Natural killer cell treated with Interleukin-12 subunit alpha and Interleukin-12 subunit beta and Interleukin-15 and Interleukin-18, amount 100 ng/mL, for 72 hours (primary cell): ENCODE measurements around the gene TMEM88. TPM values are rescaled to one million over a fixed set of nuclear protein-coding genes. Genes with fewer than 3 reads are reported as not detected.

ENCODE experiments used
- ATAC-seq, 2 donors: fragments of 150-1000 bp; cut with Tn5 transposase in 1 of 2; sonication (Bioruptor Pico), chemical (Tn5 transposase) in 1 of 2; 2 replicates each; pipeline ENCODE4 v1.10.0; 2021
- DNase-seq: peaks from one replicate; pipeline ENCODE4 v3.0.0; 2022; ENCODE audit warnings: low spot score
- H3K27ac Mint-ChIP-seq, 2 donors: 1 replicate in 1 of 2; 2 replicates in 1 of 2; pipeline ENCODE4 v1.8.0; 2022; ENCODE audit warnings: mixed read lengths in 2 of 2, mild to moderate bottlenecking in 1 of 2, moderate library complexity in 1 of 2
- H3K27me3 Mint-ChIP-seq, 2 donors: 1 replicate in 1 of 2; 2 replicates in 1 of 2; pipeline ENCODE4 v1.8.0; 2022; ENCODE audit warnings: mixed read lengths in 2 of 2
- H3K36me3 Mint-ChIP-seq: one replicate; pipeline ENCODE4 v1.8.0; 2022; ENCODE audit warnings: mixed read lengths
- H3K4me1 Mint-ChIP-seq, 2 donors: 1 replicate in 1 of 2; 2 replicates in 1 of 2; pipeline ENCODE4 v1.8.0; 2022; ENCODE audit warnings: low read depth in 2 of 2, mixed read lengths in 2 of 2, mild to moderate bottlenecking in 1 of 2
- H3K4me3 Mint-ChIP-seq: one replicate; pipeline ENCODE4 v1.8.0; 2022; ENCODE audit warnings: mixed read lengths
- H3K9me3 Mint-ChIP-seq: 2 replicates; pipeline ENCODE4 v1.8.0; 2022; ENCODE audit warnings: mixed read lengths
- total RNA-seq, 2 donors: library from RNA; stranded (reverse); gene quantifications; one replicate each; pipeline ENCODE4 v1.2.3, GENCODE V29; 2022

Gene TMEM88
- total RNA-seq, 2 donors from 2014 or later = 2.4 to 2.7 TPM

DNA sequence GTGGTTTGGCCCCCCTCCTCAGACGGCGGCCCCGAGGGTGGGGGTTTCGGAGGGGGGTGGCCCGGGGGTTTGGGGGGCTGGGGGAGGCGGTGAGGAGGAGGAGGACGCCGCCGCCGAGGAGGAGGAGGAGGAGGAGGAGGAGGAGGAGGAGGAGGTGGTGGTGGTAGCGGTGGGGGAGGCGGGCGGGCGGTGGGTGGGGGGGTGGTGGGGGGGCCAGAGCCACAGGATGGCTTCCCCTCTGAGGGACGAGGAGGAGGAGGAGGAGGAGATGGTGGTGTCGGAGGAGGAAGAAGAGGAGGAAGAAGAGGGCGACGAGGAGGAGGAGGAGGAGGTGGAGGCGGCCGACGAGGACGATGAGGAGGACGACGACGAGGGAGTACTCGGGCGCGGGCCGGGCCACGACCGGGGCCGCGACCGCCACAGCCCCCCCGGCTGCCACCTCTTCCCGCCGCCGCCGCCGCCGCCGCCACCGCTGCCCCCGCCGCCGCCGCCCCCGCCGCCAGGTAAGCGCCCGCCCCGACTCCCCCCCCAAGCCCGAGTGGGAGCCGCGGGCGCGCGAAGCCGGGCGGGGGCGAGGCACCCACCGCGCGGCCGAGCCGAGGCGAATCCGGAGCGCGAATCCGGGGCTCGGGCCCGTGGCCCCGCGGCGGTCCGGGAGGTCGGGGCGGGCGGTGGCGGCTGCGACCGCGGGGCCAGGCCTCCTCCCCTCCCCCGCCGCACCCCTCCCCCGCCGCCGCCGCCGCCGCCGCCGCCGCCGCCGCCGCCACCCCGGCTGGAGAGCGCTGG, 29.9 kb downstream of the TMEM88 start:
- peak overlapping the region; percentile 66 for H3K4me3 Mint-ChIP-seq
- H3K27ac Mint-ChIP-seq = no peak overlapping the region
- peaks cover 0 to 6% of the 10 kb centered on the region in 2 donors for H3K4me1 Mint-ChIP-seq
- peak; percentile 1 for ATAC-seq
- no peak for DNase-seq
- no peaks in the 10 kb centered on the region for H3K27me3 Mint-ChIP-seq
- H3K9me3 Mint-ChIP-seq = no peaks in the 10 kb centered on the region
- H3K36me3 Mint-ChIP-seq = no peaks in the 10 kb centered on the region

DNA sequence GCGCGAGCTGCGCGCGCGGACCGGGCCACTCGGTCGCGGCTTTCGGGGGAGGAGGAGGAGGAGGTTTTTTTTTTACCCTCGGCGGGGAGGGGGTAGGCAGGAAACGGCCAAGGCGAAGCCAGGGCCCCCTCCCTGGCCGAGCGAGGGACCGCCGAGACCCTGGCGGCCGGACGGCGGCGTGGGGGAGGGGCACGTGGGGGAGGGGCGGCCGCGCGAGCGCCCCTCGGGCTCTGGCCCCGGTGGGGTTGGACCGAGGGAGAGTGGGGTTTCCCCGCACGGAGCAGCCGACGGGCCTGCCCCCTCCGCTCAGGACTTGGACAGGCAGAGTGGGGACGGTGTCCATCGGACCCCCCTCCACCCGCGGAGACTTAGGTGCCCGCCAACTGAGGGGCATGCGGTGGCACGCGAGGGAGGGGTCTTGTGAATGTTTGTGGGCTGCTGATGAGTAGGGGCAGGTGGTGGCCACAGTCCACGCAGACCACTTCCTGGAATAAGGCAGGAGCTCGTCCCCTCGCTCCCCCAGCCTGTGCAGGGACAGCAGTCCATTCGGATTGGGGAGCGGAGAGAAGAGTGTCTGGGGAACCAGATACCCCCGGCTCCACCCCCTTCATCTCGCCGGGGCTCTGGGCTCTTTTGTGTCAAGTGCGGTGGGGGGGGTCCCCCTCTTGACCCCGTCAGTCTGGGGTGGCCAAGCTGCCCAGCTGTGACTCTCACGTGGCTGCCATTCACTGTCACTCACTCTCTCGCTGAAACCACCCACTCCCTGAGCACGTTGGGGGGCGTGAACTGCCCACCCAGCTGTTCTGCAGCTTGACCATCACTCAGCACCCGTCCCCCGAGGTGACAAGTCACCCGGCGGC, 30.7 kb downstream of the TMEM88 start:
- peaks cover 0 to 6% of the 10 kb centered on the region in 2 donors for H3K4me1 Mint-ChIP-seq
- no peaks in the 10 kb centered on the region for H3K27me3 Mint-ChIP-seq
- H3K36me3 Mint-ChIP-seq = peaks cover 5% of the 10 kb centered on the region
- peak; percentile 75 for DNase-seq
- no peaks in the 10 kb centered on the region for H3K9me3 Mint-ChIP-seq
- no peak overlapping the region for H3K27ac Mint-ChIP-seq
- peak; percentile 45 to 64 for ATAC-seq
- no peak overlapping the region for H3K4me3 Mint-ChIP-seq

DNA sequence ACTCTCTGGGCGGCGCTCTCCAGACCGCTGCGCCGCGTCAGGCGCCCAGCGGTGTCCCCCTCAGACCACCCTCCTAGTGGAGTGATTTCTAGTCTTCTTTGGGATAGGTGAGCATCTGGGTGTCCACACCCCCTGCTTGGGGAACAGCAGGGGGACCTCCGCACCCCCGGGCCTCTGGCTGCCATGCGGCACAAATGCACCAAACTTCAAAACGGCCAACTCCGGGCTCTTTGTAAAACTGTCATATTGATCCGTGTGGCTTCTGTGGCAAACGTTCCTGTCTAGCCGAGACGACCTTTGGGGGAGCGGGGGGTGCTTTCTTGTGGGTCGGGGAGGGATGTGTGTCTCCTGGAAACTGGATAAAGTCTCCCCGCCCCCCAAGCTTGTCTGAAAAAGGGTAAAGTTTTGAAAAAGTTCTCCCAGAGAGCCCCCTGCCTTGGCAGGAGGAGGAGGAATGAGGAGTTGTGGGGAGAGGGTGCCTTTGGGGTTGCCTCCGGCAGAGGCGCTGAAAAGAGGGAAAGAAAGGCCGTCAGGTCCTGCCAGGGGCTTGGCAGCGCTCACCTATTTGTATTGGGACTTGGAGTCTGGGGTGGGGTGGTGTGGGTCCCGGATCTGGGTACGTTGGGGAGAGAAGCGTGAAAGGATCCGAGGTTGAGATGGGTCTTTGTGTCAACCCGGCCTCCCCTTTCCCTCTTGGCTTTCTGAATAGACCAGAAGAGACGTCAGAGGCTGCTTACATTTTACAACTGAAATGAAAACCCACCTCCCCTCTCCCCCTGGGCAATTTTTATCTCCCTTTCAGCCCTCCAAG, 31.6 kb downstream of the TMEM88 start:
- H3K27me3 Mint-ChIP-seq = no peaks in the 10 kb centered on the region
- H3K27ac Mint-ChIP-seq = no peak overlapping the region
- DNase-seq (no peak), ATAC-seq (peak in 1 of 2 donors; percentile 22)
- H3K4me1 Mint-ChIP-seq = peaks cover 0 to 6% of the 10 kb centered on the region in 2 donors
- peaks cover 6% of the 10 kb centered on the region for H3K36me3 Mint-ChIP-seq
- H3K4me3 Mint-ChIP-seq = no peak overlapping the region
- no peaks in the 10 kb centered on the region for H3K9me3 Mint-ChIP-seq

DNA sequence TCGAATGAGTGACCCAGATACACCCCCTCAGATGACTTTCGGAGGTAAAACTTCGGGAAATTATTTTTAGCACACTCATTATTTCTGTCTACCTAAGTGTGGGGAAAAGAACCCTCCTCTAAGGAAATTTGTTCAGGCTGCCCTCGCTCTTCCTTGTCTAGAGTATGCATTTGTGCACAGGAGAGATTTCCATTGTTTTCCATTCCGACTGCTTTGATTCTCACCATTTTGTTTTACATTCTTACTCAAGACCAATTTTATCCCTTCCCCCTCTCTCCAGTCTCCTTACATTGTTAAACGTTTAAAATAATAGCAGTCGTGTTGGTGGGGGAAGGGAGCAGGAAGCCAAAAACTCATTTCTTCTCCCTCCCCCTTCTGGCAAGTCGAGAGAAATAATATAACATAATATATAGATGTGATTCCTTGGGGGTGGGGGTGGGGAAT, 32.2 kb downstream of the TMEM88 start:
- DNase-seq = no peak
- peaks cover 6% of the 10 kb centered on the region for H3K36me3 Mint-ChIP-seq
- no peak overlapping the region for H3K4me3 Mint-ChIP-seq
- no peaks in the 10 kb centered on the region for H3K9me3 Mint-ChIP-seq
- peaks cover 0 to 6% of the 10 kb centered on the region in 2 donors for H3K4me1 Mint-ChIP-seq
- H3K27ac Mint-ChIP-seq = no peak overlapping the region
- H3K27me3 Mint-ChIP-seq = no peaks in the 10 kb centered on the region
- no peak for ATAC-seq

DNA sequence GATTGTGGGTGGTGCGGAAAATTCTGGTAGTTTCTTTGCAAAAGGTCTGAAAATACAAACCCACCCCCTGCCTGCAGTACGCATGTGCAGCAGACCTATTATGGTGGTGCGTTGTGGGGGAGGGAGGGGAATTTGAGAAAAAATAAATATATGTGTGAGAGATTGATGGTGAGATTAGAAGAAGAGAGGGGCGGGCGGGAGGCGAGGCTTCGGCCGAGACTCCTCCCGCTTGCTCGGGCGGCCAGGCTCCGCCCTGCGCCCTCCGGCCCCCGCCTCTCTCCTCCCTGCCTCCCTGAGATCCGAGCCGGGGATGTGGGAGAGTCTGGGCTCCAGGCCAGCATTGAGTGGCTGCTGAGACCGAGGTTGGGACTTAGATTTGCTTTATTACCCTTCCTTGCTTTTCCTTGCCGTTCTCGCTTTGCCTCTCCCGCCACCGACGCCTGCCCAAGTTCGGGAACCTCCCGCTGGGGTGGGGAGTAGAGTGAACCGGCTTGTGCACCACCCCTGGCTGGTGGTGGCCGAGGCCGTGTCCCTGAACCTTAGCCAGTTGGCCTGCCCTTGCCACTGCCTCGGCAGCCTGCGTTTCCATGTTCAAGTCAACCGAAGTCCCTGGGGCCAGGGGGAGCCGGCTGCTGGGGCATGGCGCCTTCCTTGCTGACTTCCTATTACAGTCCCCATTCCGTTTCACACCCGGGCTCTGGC, 32.8 kb downstream of the TMEM88 start:
- DNase-seq = peak; percentile 85
- Mint-ChIP-seq H3K4me3 (no peak overlapping the region), H3K4me1 (peaks cover 0 to 6% of the 10 kb centered on the region in 2 donors), H3K27me3 (no peaks in the 10 kb centered on the region), H3K36me3 (peaks cover 6% of the 10 kb centered on the region), H3K9me3 (no peaks in the 10 kb centered on the region), H3K27ac (no peak overlapping the region)
- peak; percentile 87 to 88 for ATAC-seq

DNA sequence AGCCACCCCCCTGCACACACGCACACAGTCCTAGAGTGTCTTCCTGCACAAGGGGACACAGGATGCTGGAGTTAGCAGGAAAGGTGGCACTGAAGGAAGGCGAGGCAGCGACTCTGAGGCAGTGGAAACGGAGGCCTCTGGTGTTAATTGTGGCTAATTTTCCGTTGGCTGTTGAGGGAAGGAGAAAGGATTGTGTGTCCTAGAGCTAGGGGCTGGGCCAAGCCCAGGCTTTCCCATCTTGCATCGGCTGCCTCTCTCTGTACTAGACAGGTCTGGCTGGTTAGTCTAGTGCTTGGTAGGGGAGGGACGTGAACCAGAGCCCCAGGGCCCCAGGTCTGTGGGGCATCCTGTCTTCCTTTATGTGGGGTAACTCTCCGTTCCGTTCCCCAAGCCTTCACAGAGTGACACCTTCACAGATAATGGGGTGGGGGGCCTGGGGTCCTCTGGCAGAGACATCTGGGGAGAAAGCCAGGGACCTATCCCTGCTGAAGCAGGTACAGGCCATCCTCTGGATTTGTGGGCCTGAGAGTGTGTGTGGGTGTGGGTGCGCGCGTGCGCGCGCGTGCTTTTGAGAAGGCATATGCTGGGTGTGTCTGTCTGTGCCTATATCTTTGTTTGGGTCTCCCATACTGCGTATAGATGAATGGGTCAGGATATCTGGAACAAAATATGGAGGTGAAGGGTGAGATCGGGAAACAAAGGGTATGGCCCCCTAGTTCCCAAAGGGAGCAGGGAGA, 33.5 kb downstream of the TMEM88 start, which contains the start of gene CHD3:
CHD3 (plus strand) TSS at position 606 of the 737 bp plus-strand sequence. CDS start 212 bp downstream, outside the sequence.
- DNase-seq (no peak), ATAC-seq (no peak)
- Mint-ChIP-seq H3K27me3 (no peaks in the 10 kb centered on the region), H3K36me3 (peaks cover 6% of the 10 kb centered on the region), H3K27ac (no peak within 1 kb of the TSS), H3K4me3 (no peak within 1 kb of the TSS), H3K4me1 (peaks cover 0 to 6% of the 10 kb centered on the region in 2 donors), H3K9me3 (no peaks in the 10 kb centered on the region)

DNA sequence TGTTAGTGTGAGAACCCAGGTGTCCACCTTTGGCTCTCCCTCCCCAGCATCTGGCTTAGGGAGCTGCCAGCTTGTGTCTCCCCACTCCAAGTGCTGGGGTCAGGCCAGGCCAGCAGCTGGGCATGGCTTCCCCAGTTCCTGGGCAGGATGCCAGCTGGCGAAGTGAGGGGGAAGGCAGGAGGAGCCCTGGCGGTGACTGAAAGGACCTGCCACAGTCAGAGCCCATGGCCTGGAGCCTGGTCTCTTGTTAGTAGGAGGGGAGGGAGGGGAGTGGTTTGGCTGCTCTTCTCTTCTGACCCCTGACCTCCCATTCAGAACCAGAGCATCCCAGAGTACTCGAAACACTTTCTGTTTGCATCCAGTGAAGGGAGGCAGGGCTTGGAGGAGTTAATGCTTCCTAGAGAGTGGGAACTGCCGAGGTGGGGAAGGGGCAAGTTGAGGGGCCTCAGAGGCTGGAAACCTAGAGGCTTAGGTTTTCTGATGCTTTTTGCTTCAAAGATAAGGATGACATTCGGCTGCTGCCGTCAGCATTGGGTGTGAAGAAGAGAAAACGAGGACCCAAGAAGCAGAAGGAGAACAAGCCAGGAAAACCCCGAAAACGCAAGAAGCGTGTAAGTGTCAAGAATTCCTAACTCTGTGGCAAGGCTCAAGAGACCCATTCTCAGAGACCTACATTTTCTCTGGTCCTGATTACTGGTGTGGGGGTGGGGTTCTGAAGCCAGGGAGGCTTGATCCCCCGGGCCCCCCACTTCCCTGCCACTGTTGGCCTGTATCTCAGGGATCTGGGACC, 34.5 kb downstream of the TMEM88 start:
- no peak for ATAC-seq
- no peak for DNase-seq
- H3K36me3 Mint-ChIP-seq = peaks cover 6% of the 10 kb centered on the region

DNA sequence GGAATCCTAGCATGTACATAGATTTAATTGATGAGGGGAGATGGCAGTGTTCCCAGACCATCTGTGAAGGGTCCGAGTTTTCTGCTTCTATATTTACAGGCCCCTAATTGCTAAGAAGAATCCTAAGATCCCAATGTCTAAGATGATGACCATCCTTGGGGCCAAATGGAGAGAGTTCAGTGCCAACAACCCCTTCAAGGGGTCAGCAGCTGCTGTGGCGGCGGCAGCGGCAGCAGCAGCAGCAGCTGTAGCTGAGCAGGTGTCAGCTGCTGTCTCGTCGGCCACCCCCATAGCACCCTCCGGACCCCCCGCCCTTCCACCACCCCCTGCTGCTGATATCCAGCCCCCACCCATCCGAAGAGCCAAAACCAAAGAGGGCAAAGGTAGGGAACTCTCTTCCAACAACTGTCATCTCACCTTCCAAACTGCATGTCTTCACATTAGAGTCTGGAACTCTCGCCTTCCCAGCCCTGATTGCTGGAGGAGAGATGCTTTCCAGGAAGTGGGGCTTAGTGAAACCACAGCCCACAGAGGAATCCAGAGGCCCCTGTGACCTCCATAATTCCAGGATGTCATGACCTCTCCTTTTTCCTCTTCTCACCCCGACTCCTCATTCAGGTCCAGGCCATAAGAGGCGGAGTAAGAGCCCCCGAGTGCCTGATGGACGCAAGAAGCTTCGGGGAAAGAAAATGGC, 38.5 kb downstream of the TMEM88 start:
- ATAC-seq = no peak
- Mint-ChIP-seq H3K4me1 (peaks cover 0 to 17% of the 10 kb centered on the region in 2 donors), H3K9me3 (no peaks in the 10 kb centered on the region), H3K36me3 (peaks cover 36% of the 10 kb centered on the region), H3K27ac (peak overlapping the region in 1 of 2 donors; percentile 56), H3K4me3 (no peak overlapping the region), H3K27me3 (no peaks in the 10 kb centered on the region)
- DNase-seq = no peak

More for the DNA sequence above, 34.5 kb downstream of the TMEM88 start:
- Mint-ChIP-seq H3K4me1 (peaks cover 0 to 6% of the 10 kb centered on the region in 2 donors), H3K27ac (no peak overlapping the region), H3K4me3 (no peak overlapping the region), H3K27me3 (no peaks in the 10 kb centered on the region), H3K9me3 (no peaks in the 10 kb centered on the region)

DNA sequence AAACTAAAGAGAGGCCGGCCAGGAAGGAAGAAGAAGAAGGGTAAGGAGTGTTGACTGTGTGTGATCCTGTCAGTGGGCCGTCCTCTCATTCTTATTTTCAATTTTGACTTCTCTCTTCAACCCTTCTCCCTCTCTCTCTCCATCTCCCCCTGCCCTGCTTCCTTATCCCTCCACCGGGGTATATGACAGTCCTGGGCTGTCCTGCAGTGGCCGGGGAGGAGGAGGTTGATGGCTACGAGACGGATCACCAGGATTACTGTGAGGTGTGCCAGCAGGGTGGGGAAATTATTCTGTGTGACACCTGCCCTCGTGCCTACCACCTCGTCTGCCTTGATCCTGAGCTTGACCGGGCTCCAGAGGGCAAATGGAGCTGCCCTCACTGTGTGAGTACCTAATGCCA, 39.4 kb downstream of the TMEM88 start:
- Mint-ChIP-seq H3K9me3 (no peaks in the 10 kb centered on the region), H3K27ac (peak overlapping the region in 1 of 2 donors; percentile 26), H3K27me3 (no peaks in the 10 kb centered on the region), H3K4me1 (peaks cover 0 to 17% of the 10 kb centered on the region in 2 donors), H3K36me3 (peaks cover 42% of the 10 kb centered on the region), H3K4me3 (no peak overlapping the region)
- DNase-seq = no peak
- ATAC-seq = no peak

DNA sequence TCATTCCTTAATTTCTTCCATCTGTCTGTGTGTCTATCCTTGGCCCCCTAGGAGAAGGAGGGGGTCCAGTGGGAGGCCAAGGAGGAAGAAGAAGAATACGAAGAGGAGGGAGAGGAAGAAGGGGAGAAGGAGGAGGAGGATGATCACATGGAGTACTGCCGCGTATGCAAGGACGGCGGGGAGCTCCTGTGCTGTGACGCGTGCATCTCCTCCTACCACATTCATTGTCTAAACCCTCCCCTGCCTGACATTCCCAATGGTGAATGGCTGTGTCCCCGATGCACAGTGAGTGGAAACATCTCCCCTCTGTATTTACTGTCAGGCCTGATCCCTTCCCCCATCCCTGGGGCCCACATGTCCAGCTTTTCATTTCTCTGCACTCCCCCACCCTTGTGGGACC, 40.0 kb downstream of the TMEM88 start:
- ATAC-seq = no peak
- Mint-ChIP-seq H3K4me1 (peaks cover 0 to 17% of the 10 kb centered on the region in 2 donors), H3K27ac (peak overlapping the region in 1 of 2 donors; percentile 26), H3K4me3 (no peak overlapping the region), H3K36me3 (peaks cover 47% of the 10 kb centered on the region), H3K27me3 (no peaks in the 10 kb centered on the region), H3K9me3 (no peaks in the 10 kb centered on the region)
- DNase-seq = no peak

DNA sequence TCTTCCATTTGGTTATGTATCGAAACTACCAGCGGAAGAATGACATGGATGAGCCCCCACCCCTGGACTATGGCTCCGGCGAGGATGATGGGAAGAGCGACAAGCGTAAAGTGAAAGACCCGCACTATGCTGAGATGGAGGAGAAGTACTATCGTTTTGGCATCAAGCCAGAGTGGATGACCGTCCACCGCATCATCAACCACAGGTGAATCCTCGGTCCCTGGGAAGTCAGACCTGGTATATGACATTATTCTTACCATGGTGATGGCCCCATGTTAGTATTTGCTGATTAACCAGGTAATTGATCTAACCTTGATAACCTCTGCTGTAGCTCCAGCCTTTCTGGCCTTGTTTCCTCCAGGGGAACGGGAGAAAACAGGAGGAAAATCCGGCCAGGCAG, 42.2 kb downstream of the TMEM88 start:
- Mint-ChIP-seq H3K27me3 (no peaks in the 10 kb centered on the region), H3K9me3 (no peaks in the 10 kb centered on the region), H3K4me3 (no peak overlapping the region), H3K36me3 (peaks cover 42% of the 10 kb centered on the region), H3K4me1 (peaks cover 0 to 17% of the 10 kb centered on the region in 2 donors), H3K27ac (peak overlapping the region in 1 of 2 donors; percentile 43)
- ATAC-seq (no peak), DNase-seq (no peak)
